Measurements from ENCODE around the gene TSPYL1.
A peak's percentile ranks its signal among the peaks of the same experiment; 100 is the strongest.
"Not testable (repeated sequence)": the region's sequence is repeated elsewhere in the genome, so short reads cannot be mapped to it uniquely, and the experiment has no call there.

The TSPYL1 gene

GRCh38 chr6:116292553-116292952 is 12.8 kb upstream of the TSPYL1 start:
- Histone ChIP-seq H3K36me3 (ENCODE audit: insufficient read depth, low read length) (no peaks in the 10 kb centered on the region), H3K4me1 (ENCODE audit: insufficient read depth, low read length) (no peaks in the 10 kb centered on the region), H3K9me3 (ENCODE audit: insufficient read depth, low read depth, low read length) (no peaks in the 10 kb centered on the region), H3K9ac (ENCODE audit: low read depth, low read length) (no peak overlapping the region), H3K27me3 (ENCODE audit: insufficient read depth, low read length) (no peaks in the 10 kb centered on the region), H3K4me3 (ENCODE audit: low read length) (no peak overlapping the region), H3K27ac (ENCODE audit: low read depth, low read length) (no peak overlapping the region)
- WGBS: 100% methylated on average over 1 of the region's 1 CpG

- Histone ChIP-seq H3K9me3 (ENCODE audit: insufficient read depth, low read depth, low read length) (no peaks in the 10 kb centered on the region), H3K27ac (ENCODE audit: low read depth, low read length) (no peak overlapping the region), H3K9ac (ENCODE audit: low read depth, low read length) (no peak overlapping the region), H3K27me3 (ENCODE audit: insufficient read depth, low read length) (no peaks in the 10 kb centered on the region), H3K36me3 (ENCODE audit: insufficient read depth, low read length) (no peaks in the 10 kb centered on the region), H3K4me1 (ENCODE audit: insufficient read depth, low read length) (no peaks in the 10 kb centered on the region), H3K4me3 (ENCODE audit: low read length) (no peak overlapping the region)
- 94% methylated on average over 4 of the region's 4 CpGs for WGBS
These were observed 12.1 kb upstream of the TSPYL1 start for GRCh38 chr6:116291701-116292396.

- Histone ChIP-seq H3K27ac (ENCODE audit: low read depth, low read length) (no peak overlapping the region), H3K9ac (ENCODE audit: low read depth, low read length) (no peak overlapping the region), H3K4me3 (ENCODE audit: low read length) (no peak overlapping the region), H3K4me1 (ENCODE audit: insufficient read depth, low read length) (no peaks in the 10 kb centered on the region), H3K9me3 (ENCODE audit: insufficient read depth, low read depth, low read length) (no peaks in the 10 kb centered on the region), H3K36me3 (ENCODE audit: insufficient read depth, low read length) (no peaks in the 10 kb centered on the region), H3K27me3 (ENCODE audit: insufficient read depth, low read length) (no peaks in the 10 kb centered on the region)
- 96% methylated on average over 2 of the region's 2 CpGs for WGBS
These were observed 11.1 kb upstream of the TSPYL1 start for GRCh38 chr6:116290799-116291198.

- H3K9me3 ChIP-seq (ENCODE audit: insufficient read depth, low read depth, low read length): no peaks in the 10 kb centered on the region
- no peak overlapping the region for H3K27ac ChIP-seq (ENCODE audit: low read depth, low read length)
- no peaks in the 10 kb centered on the region for H3K4me1 ChIP-seq (ENCODE audit: insufficient read depth, low read length)
- H3K9ac ChIP-seq (ENCODE audit: low read depth, low read length): no peak overlapping the region
- 92% methylated on average over 2 of the region's 2 CpGs for WGBS
- H3K36me3 ChIP-seq (ENCODE audit: insufficient read depth, low read length): no peaks in the 10 kb centered on the region
- no peaks in the 10 kb centered on the region for H3K27me3 ChIP-seq (ENCODE audit: insufficient read depth, low read length)
- H3K4me3 ChIP-seq (ENCODE audit: low read length): no peak overlapping the region
These were observed 10.1 kb upstream of the TSPYL1 start for GRCh38 chr6:116289876-116290275.

- Histone ChIP-seq H3K4me1 (ENCODE audit: insufficient read depth, low read length) (no peaks in the 10 kb centered on the region), H3K4me3 (ENCODE audit: low read length) (no peak overlapping the region), H3K9me3 (ENCODE audit: insufficient read depth, low read depth, low read length) (no peaks in the 10 kb centered on the region), H3K27ac (ENCODE audit: low read depth, low read length) (no peak overlapping the region), H3K36me3 (ENCODE audit: insufficient read depth, low read length) (no peaks in the 10 kb centered on the region), H3K9ac (ENCODE audit: low read depth, low read length) (no peak overlapping the region), H3K27me3 (ENCODE audit: insufficient read depth, low read length) (no peaks in the 10 kb centered on the region)
- WGBS: 92% methylated on average over 2 of the region's 2 CpGs
These were observed 8.1 kb upstream of the TSPYL1 start for GRCh38 chr6:116287689-116288282.

- Histone ChIP-seq H3K9me3 (ENCODE audit: insufficient read depth, low read depth, low read length) (no peaks in the 10 kb centered on the region), H3K27ac (ENCODE audit: low read depth, low read length) (no peak overlapping the region), H3K36me3 (ENCODE audit: insufficient read depth, low read length) (no peaks in the 10 kb centered on the region), H3K4me3 (ENCODE audit: low read length) (no peak overlapping the region), H3K27me3 (ENCODE audit: insufficient read depth, low read length) (no peaks in the 10 kb centered on the region), H3K4me1 (ENCODE audit: insufficient read depth, low read length) (no peaks in the 10 kb centered on the region), H3K9ac (ENCODE audit: low read depth, low read length) (no peak overlapping the region)
- WGBS: 100% methylated on average over 1 of the region's 1 CpG
These were observed 7.1 kb upstream of the TSPYL1 start for GRCh38 chr6:116286773-116287358.

GRCh38 chr6:116284984-116285383 is 5.3 kb upstream of the TSPYL1 start:
- H3K4me3 ChIP-seq (ENCODE audit: low read length); H3K36me3 ChIP-seq (ENCODE audit: insufficient read depth, low read length); H3K9ac ChIP-seq (ENCODE audit: low read depth, low read length); H3K4me1 ChIP-seq (ENCODE audit: insufficient read depth, low read length); H3K9me3 ChIP-seq (ENCODE audit: insufficient read depth, low read depth, low read length); H3K27ac ChIP-seq (ENCODE audit: low read depth, low read length); H3K27me3 ChIP-seq (ENCODE audit: insufficient read depth, low read length): not testable (repeated sequence)
- WGBS: 98% methylated on average over 4 of the region's 4 CpGs

- WGBS: 90% methylated on average over 1 of the region's 1 CpG
- Histone ChIP-seq H3K27ac (ENCODE audit: low read depth, low read length) (no peak overlapping the region), H3K27me3 (ENCODE audit: insufficient read depth, low read length) (no peaks in the 10 kb centered on the region), H3K36me3 (ENCODE audit: insufficient read depth, low read length) (peaks cover 5% of the 10 kb centered on the region; the same call in 1 of the 2 replicates), H3K9me3 (ENCODE audit: insufficient read depth, low read depth, low read length) (no peaks in the 10 kb centered on the region), H3K4me3 (ENCODE audit: low read length) (no peak overlapping the region), H3K4me1 (ENCODE audit: insufficient read depth, low read length) (peaks cover 1% of the 10 kb centered on the region; the same call in 1 of the 2 replicates), H3K9ac (ENCODE audit: low read depth, low read length) (no peak overlapping the region)
These were observed 3.5 kb upstream of the TSPYL1 start for GRCh38 chr6:116283191-116283590.

- Histone ChIP-seq H3K9me3 (ENCODE audit: insufficient read depth, low read depth, low read length) (no peaks in the 10 kb centered on the region), H3K27me3 (ENCODE audit: insufficient read depth, low read length) (no peaks in the 10 kb centered on the region), H3K4me3 (ENCODE audit: low read length) (no peak overlapping the region), H3K9ac (ENCODE audit: low read depth, low read length) (no peak overlapping the region), H3K36me3 (ENCODE audit: insufficient read depth, low read length) (peaks cover 9% of the 10 kb centered on the region; the same call in 1 of the 2 replicates), H3K27ac (ENCODE audit: low read depth, low read length) (no peak overlapping the region), H3K4me1 (ENCODE audit: insufficient read depth, low read length) (peaks cover 5% of the 10 kb centered on the region; the same call in 1 of the 2 replicates)
- 73% methylated on average over 2 of the region's 2 CpGs for WGBS
These were observed 3.0 kb upstream of the TSPYL1 start for GRCh38 chr6:116282698-116283097.

GRCh38 chr6:116280933-116281316 is 1.2 kb upstream of the TSPYL1 start:
- H3K27ac ChIP-seq (ENCODE audit: low read depth, low read length): no peak overlapping the region

GRCh38 chr6:116280161-116280932 is 617 bp upstream of the TSPYL1 start:
- 46% methylated on average over 8 of the region's 8 CpGs for WGBS
- H3K4me3 ChIP-seq (ENCODE audit: low read length): peak overlapping the region; percentile 94
- H3K27me3 ChIP-seq (ENCODE audit: insufficient read depth, low read length): no peaks in the 10 kb centered on the region
- H3K4me1 ChIP-seq (ENCODE audit: insufficient read depth, low read length): peaks cover 19% of the 10 kb centered on the region
- peak overlapping the region; percentile 83 for H3K27ac ChIP-seq (ENCODE audit: low read depth, low read length)
- peaks cover 15% of the 10 kb centered on the region for H3K36me3 ChIP-seq (ENCODE audit: insufficient read depth, low read length)
- no peaks in the 10 kb centered on the region for H3K9me3 ChIP-seq (ENCODE audit: insufficient read depth, low read depth, low read length)
- peak overlapping the region; percentile 91 for H3K9ac ChIP-seq (ENCODE audit: low read depth, low read length)

More at GRCh38 chr6:116280933-116281316, 1.2 kb upstream of the TSPYL1 start:
- Histone ChIP-seq H3K9me3 (ENCODE audit: insufficient read depth, low read depth, low read length) (no peaks in the 10 kb centered on the region), H3K4me1 (ENCODE audit: insufficient read depth, low read length) (peaks cover 17% of the 10 kb centered on the region), H3K27me3 (ENCODE audit: insufficient read depth, low read length) (no peaks in the 10 kb centered on the region), H3K36me3 (ENCODE audit: insufficient read depth, low read length) (peaks cover 15% of the 10 kb centered on the region), H3K4me3 (ENCODE audit: low read length) (no peak overlapping the region; the same call in 1 of the 2 replicates), H3K9ac (ENCODE audit: low read depth, low read length) (no peak overlapping the region)
- WGBS: 88% methylated on average over 5 of the region's 5 CpGs

Data from HUES64 (cell line).